ENCODE measurements around the gene FXYD6. TPM values are rescaled to one million over a fixed set of nuclear protein-coding genes. Genes with fewer than 3 reads are reported as not detected.
A peak's percentile ranks its signal among the peaks of the same experiment; 100 is the strongest.
"Not testable (repeated sequence)": the region's sequence is repeated elsewhere in the genome, so short reads cannot be mapped to it uniquely, and the experiment has no call there.

The FXYD6 gene
- total and polyA plus RNA-seq, 7 donors, result 12.3 to 305 (median 243) TPM

DNA sequence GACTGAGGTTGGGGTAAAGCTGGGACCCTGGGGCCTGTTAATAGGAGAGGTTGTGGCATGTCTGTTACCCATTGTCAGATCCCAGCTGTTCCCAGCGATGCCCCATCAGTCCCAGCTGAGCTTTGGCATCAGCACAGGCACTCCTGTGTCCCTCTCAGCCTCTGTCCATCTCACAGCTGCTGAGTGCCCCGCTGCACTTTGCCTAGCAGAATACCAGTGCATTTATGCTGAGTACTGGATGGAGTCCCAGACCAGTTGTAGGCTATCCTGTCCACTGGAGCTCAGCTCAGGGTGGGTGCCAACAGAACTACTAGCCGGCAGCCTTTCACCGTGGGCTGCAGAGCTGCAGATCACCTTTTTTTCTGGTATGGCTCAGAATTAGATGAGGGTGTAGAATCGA is 9.9 kb downstream of the FXYD6 start:
- DNase-seq, result no peak
- Histone ChIP-seq H3K27ac (peak overlapping the region in 3 of 4 donors; percentile 61 to 96 (median 94)), H3K4me3 (no peak overlapping the region), H3K36me3 (no peaks in the 10 kb centered on the region), H3K4me1 (peaks cover 2 to 85% (median 81%) of the 10 kb centered on the region in 4 donors), H3K27me3 (no peaks in the 10 kb centered on the region), H3K9me3 (no peaks in the 10 kb centered on the region)
- TF ChIP-seq EP300 (IDR thresholded peaks at IDR 0.05), result no peak
- TF ChIP-seq CTCF (IDR thresholded peaks at IDR 0.05), result no peak
- no peak for TF ChIP-seq POLR2AphosphoS5 (IDR thresholded peaks at IDR 0.05)
- TF ChIP-seq POLR2A (IDR thresholded peaks at IDR 0.05), result no peak
- intact Hi-C loops (cut with DNase I), result no loop called here
- 85 to 88% methylated on average over 5 of the region's 5 CpGs for WGBS, 2 donors

DNA sequence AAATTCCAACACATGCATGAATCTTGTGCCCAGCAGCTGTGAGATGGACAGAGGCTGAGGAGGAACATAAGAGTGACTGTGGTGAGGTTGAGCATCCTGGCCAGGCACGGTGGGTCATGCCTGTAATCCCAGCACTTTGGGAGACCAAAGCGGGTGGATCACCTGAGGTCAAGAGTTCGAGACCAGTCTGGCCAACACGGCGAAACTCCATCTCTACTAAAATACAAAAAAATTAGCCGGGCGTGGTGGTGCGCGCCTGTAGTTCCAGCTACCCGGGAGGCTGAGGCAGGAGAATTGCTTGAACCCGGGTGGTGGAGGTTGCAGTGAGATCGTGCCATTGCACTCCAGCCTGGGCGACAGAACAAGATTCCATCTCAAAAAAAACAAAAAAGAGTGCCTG is 10.9 kb downstream of the FXYD6 start:
- DNase-seq; H3K36me3 ChIP-seq; H3K27me3 ChIP-seq; H3K9me3 ChIP-seq; H3K4me3 ChIP-seq; intact Hi-C loops (cut with DNase I): not testable (repeated sequence)
- Histone ChIP-seq H3K27ac (peak overlapping the region in 3 of 4 donors; percentile 61 to 96 (median 94)), H3K4me1 (peaks cover 2 to 85% (median 81%) of the 10 kb centered on the region in 4 donors)
- WGBS, 2 donors, result 95 to 96% methylated on average over 13 of the region's 13 CpGs

DNA sequence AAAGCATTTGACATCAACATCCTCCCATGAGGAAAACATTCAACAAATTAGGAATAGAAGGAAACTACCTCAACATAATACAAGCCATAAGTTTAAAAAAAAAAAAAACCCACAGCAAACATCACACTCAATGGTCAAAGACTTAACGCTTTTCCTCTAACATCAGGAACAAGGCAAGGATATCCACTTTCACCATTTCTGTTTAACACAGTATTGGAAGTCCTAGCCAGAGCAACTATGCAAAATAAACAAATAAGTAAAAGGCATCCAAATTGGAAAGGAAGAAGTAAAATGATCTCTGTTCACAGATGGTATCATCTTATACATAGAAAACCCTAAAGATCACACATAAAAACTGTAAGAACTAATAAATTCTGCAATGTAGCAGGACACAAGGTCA is 13.1 kb downstream of the FXYD6 start:
- peaks cover 0 to 82% (median 78%) of the 10 kb centered on the region in 4 donors for H3K4me1 ChIP-seq
- DNase-seq, result no peak
- 85 to 89% methylated on average over 1 of the region's 1 CpG for WGBS, 2 donors

GRCh38 chr11:117862753-117863152 is 13.7 kb downstream of the FXYD6 start:
- 91 to 100% methylated on average over 1 of the region's 1 CpG for WGBS, 2 donors
- peaks cover 0 to 82% (median 78%) of the 10 kb centered on the region in 4 donors for H3K4me1 ChIP-seq

More for the DNA sequence above, 13.1 kb downstream of the FXYD6 start:
- Histone ChIP-seq H3K27me3 (no peaks in the 10 kb centered on the region), H3K9me3 (no peaks in the 10 kb centered on the region), H3K27ac (peak overlapping the region in 2 of 4 donors; percentile 15 to 69), H3K4me3 (no peak overlapping the region), H3K36me3 (no peaks in the 10 kb centered on the region)
- intact Hi-C loops (cut with DNase I), result no loop called here
- TF ChIP-seq POLR2AphosphoS5 (IDR thresholded peaks at IDR 0.05) (no peak), CTCF (IDR thresholded peaks at IDR 0.05) (no peak), EP300 (IDR thresholded peaks at IDR 0.05) (no peak), POLR2A (IDR thresholded peaks at IDR 0.05) (no peak)

More at GRCh38 chr11:117862753-117863152, 13.7 kb downstream of the FXYD6 start:
- H3K27me3 ChIP-seq, result no peaks in the 10 kb centered on the region
- H3K36me3 ChIP-seq, result no peaks in the 10 kb centered on the region
- TF ChIP-seq POLR2A (IDR thresholded peaks at IDR 0.05) (no peak), EP300 (IDR thresholded peaks at IDR 0.05) (no peak), CTCF (IDR thresholded peaks at IDR 0.05) (no peak), POLR2AphosphoS5 (IDR thresholded peaks at IDR 0.05) (no peak)
- H3K27ac ChIP-seq, result peak overlapping the region in 3 of 4 donors; percentile 62 to 69 (median 63)
- no peak overlapping the region for H3K4me3 ChIP-seq
- peak; percentile 40 for DNase-seq
- no peaks in the 10 kb centered on the region for H3K9me3 ChIP-seq
- intact Hi-C loops (cut with DNase I), result no loop called here

Data from sigmoid colon (tissue), 7 donors.